ENCODE measurements around the gene KAT2B.

GRCh38 chr3:20147361-20147760 lies 107.1 kb downstream of the KAT2B start:
- TF ChIP-seq CTCF (IDR thresholded peaks at IDR 0.05 in 2 of 3, conservative IDR thresholded peaks at IDR 0.05 in 1 of 3; ENCODE audit: borderline replicate concordance in 1 of 3, insufficient read depth in 1 of 3, low read depth in 2 of 3, low read length in 2 of 3) (no peak), TCF7L2 (IDR thresholded peaks at IDR 0.05; ENCODE audit: borderline replicate concordance, extremely low read depth, insufficient read depth, insufficient read length) (no peak), MAX (IDR thresholded peaks at IDR 0.05) (no peak), EZH2phosphoT487 (IDR thresholded peaks at IDR 0.05; ENCODE audit: borderline replicate concordance) (no peak), EZH2 (IDR thresholded peaks at IDR 0.05) (no peak), EGR1 (IDR thresholded peaks at IDR 0.05; ENCODE audit: low read depth) (no peak), REST (IDR thresholded peaks at IDR 0.05; ENCODE audit: low read depth) (no peak), POLR2A (IDR thresholded peaks at IDR 0.05; ENCODE audit: borderline replicate concordance, extremely low read depth, insufficient read depth, insufficient read length) (no peak), POLR2AphosphoS5 (IDR thresholded peaks at IDR 0.05; ENCODE audit: low read depth, low read length) (no peak)
